Activated B cell treated with CpG ODN at 0.5 μM for 24 hours (primary cell): ENCODE results near the gene MAG. TPM values are rescaled to one million over a fixed set of nuclear protein-coding genes. Genes with fewer than 3 reads are reported as not detected.
"Not testable (repeated sequence)": the region's sequence is repeated elsewhere in the genome, so short reads cannot be mapped to it uniquely, and the experiment has no call there.

Experiments
- ATAC-seq: fragments of 200-7000 bp; cut with Tn5 transposase; one replicate; pipeline ENCODE4 v1.10.0; 2021; ENCODE audit warnings: low read depth, mild to moderate bottlenecking, moderate library complexity
- CTCF ChIA-PET: fragments of 350-600 bp; sonication (Branson Sonifier 250); formaldehyde crosslinking; loops from one replicate; lab custom pipeline; 2021; ENCODE audit warnings: antibody characterized with exemption; lab: Charles Lee
- POLR2A ChIA-PET: fragments of 350-600 bp; sonication (Branson Sonifier 250); formaldehyde crosslinking; loops from one replicate; lab custom pipeline; 2021; ENCODE audit warnings: antibody characterized with exemption; lab: Charles Lee
- DNase-seq: peaks from one replicate; pipeline ENCODE4 v3.0.0; 2022
- H3K27ac Mint-ChIP-seq: one replicate; pipeline ENCODE4 v1.8.0; 2020; ENCODE audit warnings: mixed read lengths
- H3K27me3 Mint-ChIP-seq: one replicate; pipeline ENCODE4 v1.8.0; 2021; ENCODE audit warnings: mixed read lengths
- H3K36me3 Mint-ChIP-seq: one replicate; pipeline ENCODE4 v1.8.0; 2021; ENCODE audit warnings: low read depth, mixed read lengths
- H3K4me1 Mint-ChIP-seq: one replicate; pipeline ENCODE4 v1.8.0; 2021; ENCODE audit warnings: mixed read lengths
- H3K4me3 Mint-ChIP-seq: one replicate; pipeline ENCODE4 v1.8.0; 2020; ENCODE audit warnings: mild to moderate bottlenecking, mixed read lengths
- H3K9me3 Mint-ChIP-seq: one replicate; pipeline ENCODE4 v1.8.0; 2020; ENCODE audit warnings: mixed read lengths
- intact Hi-C: fragments of 100-400 bp; cut with micrococcal nuclease; formaldehyde crosslinking; loops from one replicate; pipeline ENCODE4 v1.15.1; 2024
- total RNA-seq: library from RNA; stranded (reverse); gene quantifications from 2 replicates; pipeline ENCODE4 v1.2.3, GENCODE V29; 2022
- TF ChIP-seq, protein P1 (sequence below): fragments of 200-600 bp; IDR thresholded peaks from one replicate; pipeline ENCODE4 v1.8.0; 2022; ENCODE audit warnings: antibody characterized with exemption, mild to moderate bottlenecking

Gene MAG
- total RNA-seq, 1 donor from 2014 or later, result 0.31 TPM

- CTCF ChIA-PET, result interaction anchor here (0.8 to 2.5 kb wide), 3 partner anchors 105 to 152 kb away, joined by 3 to 13 read pairs (median 7); no protein-coding TSS in a partner anchor
These were observed 66.1 kb downstream of the MAG start, which contains the start of gene FFAR3 for GRCh38 chr19:35357867-35358573. Gene FFAR3 (plus strand): TSS chr19:35358460. CDS start chr19:35358891, 431 bp downstream.

GRCh38 chr19:35358834-35359233 lies 66.9 kb downstream of the MAG start:
- CTCF ChIA-PET, ATAC-seq: not testable (repeated sequence)

More at GRCh38 chr19:35357867-35358573, 66.1 kb downstream of the MAG start, which contains the start of gene FFAR3:
- DNase-seq (no peak), ATAC-seq (no peak)
- TF ChIP-seq, protein P1, sequence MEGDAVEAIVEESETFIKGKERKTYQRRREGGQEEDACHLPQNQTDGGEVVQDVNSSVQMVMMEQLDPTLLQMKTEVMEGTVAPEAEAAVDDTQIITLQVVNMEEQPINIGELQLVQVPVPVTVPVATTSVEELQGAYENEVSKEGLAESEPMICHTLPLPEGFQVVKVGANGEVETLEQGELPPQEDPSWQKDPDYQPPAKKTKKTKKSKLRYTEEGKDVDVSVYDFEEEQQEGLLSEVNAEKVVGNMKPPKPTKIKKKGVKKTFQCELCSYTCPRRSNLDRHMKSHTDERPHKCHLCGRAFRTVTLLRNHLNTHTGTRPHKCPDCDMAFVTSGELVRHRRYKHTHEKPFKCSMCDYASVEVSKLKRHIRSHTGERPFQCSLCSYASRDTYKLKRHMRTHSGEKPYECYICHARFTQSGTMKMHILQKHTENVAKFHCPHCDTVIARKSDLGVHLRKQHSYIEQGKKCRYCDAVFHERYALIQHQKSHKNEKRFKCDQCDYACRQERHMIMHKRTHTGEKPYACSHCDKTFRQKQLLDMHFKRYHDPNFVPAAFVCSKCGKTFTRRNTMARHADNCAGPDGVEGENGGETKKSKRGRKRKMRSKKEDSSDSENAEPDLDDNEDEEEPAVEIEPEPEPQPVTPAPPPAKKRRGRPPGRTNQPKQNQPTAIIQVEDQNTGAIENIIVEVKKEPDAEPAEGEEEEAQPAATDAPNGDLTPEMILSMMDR, result no peak
- Mint-ChIP-seq H3K36me3 (no peaks in the 10 kb centered on the region), H3K4me1 (peaks cover 5% of the 10 kb centered on the region), H3K27me3 (peaks cover 8% of the 10 kb centered on the region), H3K27ac (no peak within 1 kb of the TSS), H3K9me3 (no peaks in the 10 kb centered on the region), H3K4me3 (no peak within 1 kb of the TSS)
- intact Hi-C loops, result no loop called here
- POLR2A ChIA-PET, result interaction anchor here (1.6 kb wide), 1 partner anchor 11 kb away, joined by 5 read pairs; the partner anchor contains the start of gene FFAR1

GRCh38 chr19:35359395-35359794 lies 67.4 kb downstream of the MAG start:
- DNase-seq, H3K27me3 Mint-ChIP-seq, CTCF ChIA-PET, H3K9me3 Mint-ChIP-seq, H3K4me3 Mint-ChIP-seq, H3K4me1 Mint-ChIP-seq, POLR2A ChIA-PET, H3K36me3 Mint-ChIP-seq, H3K27ac Mint-ChIP-seq, ATAC-seq, intact Hi-C loops: not testable (repeated sequence)

More at GRCh38 chr19:35358834-35359233, 66.9 kb downstream of the MAG start:
- POLR2A ChIA-PET, H3K27ac Mint-ChIP-seq, H3K9me3 Mint-ChIP-seq, H3K4me1 Mint-ChIP-seq, intact Hi-C loops, DNase-seq, H3K4me3 Mint-ChIP-seq, H3K36me3 Mint-ChIP-seq, H3K27me3 Mint-ChIP-seq: not testable (repeated sequence)

DNA sequence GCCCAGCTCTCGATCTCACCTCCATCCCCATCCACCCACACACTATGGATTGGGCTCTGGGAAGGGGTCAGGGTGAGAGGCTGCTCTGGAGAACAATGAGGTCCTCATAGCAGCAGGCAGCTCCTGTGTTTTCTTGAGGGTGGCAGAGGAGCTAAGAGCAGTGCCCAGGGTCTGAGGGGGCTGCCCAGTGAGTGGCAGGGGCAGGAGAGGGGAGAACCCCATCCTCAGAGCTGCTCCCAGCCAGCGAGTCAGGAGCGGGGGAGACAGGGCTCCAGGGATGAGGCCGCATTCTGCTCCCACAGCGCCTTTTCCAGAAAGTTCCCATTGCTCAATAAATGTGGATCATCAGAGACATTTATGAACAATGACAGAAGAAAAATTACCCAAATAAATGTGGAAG lies 68.1 kb downstream of the MAG start:
- ATAC-seq, intact Hi-C loops, H3K9me3 Mint-ChIP-seq, POLR2A ChIA-PET, CTCF ChIA-PET, H3K4me1 Mint-ChIP-seq, H3K4me3 Mint-ChIP-seq, H3K36me3 Mint-ChIP-seq, DNase-seq, H3K27ac Mint-ChIP-seq: not testable (repeated sequence)
- peaks cover 11% of the 10 kb centered on the region for H3K27me3 Mint-ChIP-seq

DNA sequence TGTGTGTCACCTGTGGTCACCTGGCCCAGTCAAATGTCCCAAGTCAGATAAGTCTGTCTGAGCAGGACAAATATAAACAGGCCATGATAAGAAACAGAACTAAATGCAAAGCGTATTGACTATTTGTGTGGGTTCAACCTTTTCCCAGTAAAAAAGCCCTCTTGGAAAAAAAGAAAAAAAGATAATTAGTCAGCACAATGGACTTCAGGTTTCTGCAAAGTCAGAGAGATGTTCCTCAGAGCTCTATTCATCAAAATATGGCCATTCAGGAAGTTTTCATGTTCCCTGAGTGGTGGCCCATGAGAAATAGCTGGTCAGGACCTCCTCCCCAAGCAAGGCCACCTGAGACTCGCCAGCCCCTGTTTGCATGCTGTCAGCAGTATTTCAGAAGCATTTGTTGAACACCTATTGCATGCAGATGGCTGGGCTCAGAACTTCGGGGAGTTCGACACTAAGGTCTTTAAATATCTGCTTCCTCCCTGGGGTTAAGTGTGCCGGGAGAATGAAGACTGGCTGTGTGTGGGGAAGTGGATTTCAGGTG lies 69.0 kb downstream of the MAG start:
- no peak for DNase-seq
- ChIA-PET POLR2A (no interaction called here), CTCF (no interaction called here)
- H3K4me3 Mint-ChIP-seq, result no peak overlapping the region
- H3K9me3 Mint-ChIP-seq, result no peaks in the 10 kb centered on the region
- intact Hi-C loops, result no loop called here
- H3K27ac Mint-ChIP-seq, result no peak overlapping the region
- H3K36me3 Mint-ChIP-seq, result no peaks in the 10 kb centered on the region
- no peak for ATAC-seq
- peaks cover 5% of the 10 kb centered on the region for H3K4me1 Mint-ChIP-seq
- peaks cover 11% of the 10 kb centered on the region for H3K27me3 Mint-ChIP-seq
- TF ChIP-seq, protein P1, result no peak

DNA sequence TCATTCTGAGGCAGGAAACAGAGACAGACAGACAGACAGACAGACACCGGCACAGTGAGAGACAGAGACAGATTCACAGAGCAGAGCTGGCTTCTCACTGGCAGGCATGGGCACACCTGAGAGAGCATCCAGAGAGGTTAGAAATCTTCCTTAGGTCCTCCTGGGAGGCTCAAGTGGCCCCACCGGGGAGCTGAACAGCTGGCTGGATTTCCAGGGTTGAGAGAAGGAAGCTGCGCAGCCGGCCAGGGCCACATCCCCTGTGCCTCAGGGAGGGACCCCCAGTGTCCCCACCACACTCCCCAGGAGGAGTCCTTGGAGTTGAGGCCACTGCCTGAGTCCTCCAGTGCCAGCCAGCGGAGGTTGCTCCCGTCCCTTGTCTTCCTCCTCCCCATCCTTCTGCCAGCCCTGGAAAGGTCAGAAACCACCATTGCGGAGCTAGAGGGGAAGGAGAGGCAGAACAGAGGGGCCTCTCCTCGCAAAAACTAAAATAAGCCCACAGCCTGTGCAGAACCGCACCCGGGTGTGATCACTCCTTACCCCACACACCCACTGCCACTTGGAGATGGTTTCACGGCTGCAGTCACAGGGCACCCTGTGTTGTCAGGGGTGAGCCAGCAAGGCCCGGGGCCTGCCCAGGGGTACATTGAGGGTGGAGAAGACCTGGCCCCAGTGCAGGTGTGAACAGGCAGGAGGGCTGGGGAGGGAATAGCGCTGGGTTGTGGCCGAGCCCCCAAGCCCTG lies 70.5 kb downstream of the MAG start:
- Mint-ChIP-seq H3K27me3 (peaks cover 11% of the 10 kb centered on the region), H3K27ac (no peak overlapping the region), H3K36me3 (no peaks in the 10 kb centered on the region), H3K4me1 (peaks cover 5% of the 10 kb centered on the region), H3K9me3 (no peaks in the 10 kb centered on the region), H3K4me3 (no peak overlapping the region)
- ATAC-seq (no peak), DNase-seq (no peak)
- ChIA-PET POLR2A (no interaction called here), CTCF (no interaction called here)
- TF ChIP-seq, protein P1, result no peak
- intact Hi-C loops, result no loop called here
